DMS53 treated with DMSO at 0.1 percent for 48 hours (cell line): ENCODE measurements around the gene ZBTB7C.

ENCODE experiments used
- DNase-seq: peaks from one replicate; lab custom pipeline; 2025; ENCODE audit not compliant: unreplicated experiment; lab: John Stamatoyannopoulos, UW

Gene ZBTB7C

DNA sequence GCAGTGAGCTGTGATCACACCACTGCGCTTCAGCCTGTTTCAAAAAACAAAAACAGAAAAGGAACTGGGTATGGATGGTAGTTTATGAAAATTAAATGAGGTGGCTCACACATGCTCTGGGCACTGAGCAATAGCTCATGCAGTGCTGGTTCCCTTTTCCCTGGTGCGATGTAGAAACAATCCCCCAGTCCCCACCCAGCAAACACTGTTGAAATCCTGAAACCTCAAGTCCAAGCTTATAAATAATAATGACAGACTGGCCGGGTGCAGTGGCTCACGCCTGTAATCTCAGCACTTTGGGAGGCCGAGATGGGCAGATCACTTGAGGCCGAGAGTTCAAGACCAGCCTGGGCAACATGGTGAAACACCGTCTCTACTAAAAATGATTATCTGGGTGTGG is 423.3 kb downstream of the ZBTB7C start:
- DNase-seq, result no peak

GRCh38 chr18:47984991-47985390 is 424.2 kb downstream of the ZBTB7C start:
- no peak for DNase-seq

- DNase-seq, result no peak
Measured at GRCh38 chr18:47983946-47984345, 425.2 kb downstream of the ZBTB7C start.

DNA sequence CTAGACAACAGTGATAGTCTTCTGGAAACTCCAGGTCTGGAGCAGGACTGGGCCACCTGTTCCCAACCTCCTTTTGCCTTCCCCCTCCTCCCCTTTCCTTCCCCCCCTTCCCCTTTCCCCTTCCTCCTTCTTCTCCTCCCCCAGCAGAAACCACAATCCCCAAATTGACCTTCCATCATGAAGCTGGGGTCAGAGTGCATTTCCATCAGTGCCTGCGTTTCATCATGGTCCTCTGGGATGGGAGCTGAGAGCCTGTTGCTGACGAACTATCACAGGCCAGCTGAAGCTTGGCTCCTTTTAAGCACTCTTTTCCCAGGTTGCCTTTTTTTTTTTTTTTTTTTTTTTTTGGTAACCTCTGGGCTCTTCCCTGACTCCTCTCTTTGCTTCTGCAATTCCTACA is 426.1 kb downstream of the ZBTB7C start:
- DNase-seq, result no peak

- DNase-seq, result no peak
Measured at GRCh38 chr18:47981830-47982229, 427.4 kb downstream of the ZBTB7C start.

DNA sequence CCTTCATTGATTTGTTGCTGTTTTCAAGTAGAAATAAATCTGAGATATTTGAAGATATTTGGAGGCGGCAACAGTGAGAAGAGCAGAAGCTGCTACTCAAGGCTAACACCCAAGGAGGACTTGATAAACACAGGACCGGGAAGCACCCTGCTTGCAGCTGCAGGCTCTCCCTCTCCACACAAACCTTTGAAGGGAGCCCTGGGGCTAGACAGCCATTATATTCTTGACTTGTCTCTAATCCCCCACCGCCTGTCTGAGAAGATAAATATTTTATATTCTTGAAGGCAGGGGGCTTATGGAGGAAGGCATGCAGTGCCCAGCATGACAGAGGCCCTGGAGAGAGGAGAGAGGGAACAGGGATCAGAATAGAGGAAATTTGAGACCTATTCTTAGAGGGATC is 427.9 kb downstream of the ZBTB7C start:
- no peak for DNase-seq

GRCh38 chr18:47979611-47980200 is 429.5 kb downstream of the ZBTB7C start:
- DNase-seq, result no peak

DNA sequence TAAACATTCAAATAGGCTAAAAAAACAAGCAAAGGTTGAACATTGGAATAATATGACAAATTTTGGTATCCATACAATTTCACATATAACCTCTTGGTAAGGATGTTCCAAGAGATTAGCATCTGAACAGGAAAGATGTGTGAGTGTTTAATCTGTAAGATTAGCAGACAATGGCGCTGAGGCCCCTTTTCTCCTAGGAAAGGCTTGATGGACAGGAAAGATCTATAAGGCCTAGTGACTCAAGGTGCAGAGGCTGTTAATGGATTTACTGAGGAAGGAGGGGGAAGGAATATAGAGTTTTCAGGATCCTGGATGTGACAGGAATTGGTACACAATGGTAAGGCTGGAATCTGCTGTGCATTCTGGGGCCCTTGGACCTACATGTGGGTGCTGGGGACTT is 430.6 kb downstream of the ZBTB7C start:
- no peak for DNase-seq

GRCh38 chr18:47978141-47978540 is 431.0 kb downstream of the ZBTB7C start:
- DNase-seq, result no peak
